B cell (primary cell): ENCODE measurements around the gene OR2AT4. TPM values are rescaled to one million over a fixed set of nuclear protein-coding genes. Genes with fewer than 3 reads are reported as not detected.

Experiments
- ATAC-seq: fragments of 200-7000 bp; cut with Tn5 transposase; one replicate; pipeline ENCODE4 v1.10.0; 2021; ENCODE audit warnings: low read depth, mild to moderate bottlenecking, moderate number of reproducible peaks, moderate library complexity
- CTCF ChIA-PET: fragments of 350-600 bp; sonication (Branson Sonifier 250); formaldehyde crosslinking; loops from one replicate; lab custom pipeline; 2021; ENCODE audit warnings: antibody characterized with exemption, inconsistent platforms; lab: Charles Lee
- POLR2A ChIA-PET: fragments of 350-600 bp; sonication (Branson Sonifier 250); formaldehyde crosslinking; loops from one replicate; lab custom pipeline; 2021; ENCODE audit warnings: antibody characterized with exemption; lab: Charles Lee
- DNase-seq: peaks from one replicate; pipeline ENCODE4 v3.0.0; 2013
- H2AFZ ChIP-seq: 2 replicates; pipeline ENCODE4 v1.6.1; 2012; ENCODE audit warnings: mild to moderate bottlenecking, low read depth, low read length; ENCODE audit not compliant: insufficient read depth, poor library complexity, severe bottlenecking
- H3K27ac ChIP-seq, 2 donors: 1 replicate in 1 of 2; 2 replicates in 1 of 2; pipeline ENCODE4 v1.5.1; 2012 to 2013; ENCODE audit warnings: low read length in 2 of 2, mild to moderate bottlenecking in 2 of 2, moderate library complexity in 1 of 2
- H3K27me3 ChIP-seq, 4 experiments: fragments of 200-600 bp in 1 of 4; sonication (generic) in 1 of 4; replicated peaks in 1 of 4; 1 replicate in 2 of 4; 2 replicates in 2 of 4; pipeline versions ENCODE4 v1.6.1 to v1.7.0; 2013 to 2016; ENCODE audit warnings: low read length in 3 of 4, mild to moderate bottlenecking in 2 of 4, mixed read lengths in 1 of 4, moderate library complexity in 1 of 4; ENCODE audit not compliant: insufficient read depth in 4 of 4, control insufficient read depth in 3 of 4; ENCODE audit errors: control extremely low read depth in 1 of 4
- H3K36me3 ChIP-seq, 2 experiments: replicated peaks in 1 of 2; 1 replicate in 1 of 2; 2 replicates in 1 of 2; pipeline versions ENCODE4 v1.6.1 to v1.7.1; 2013; ENCODE audit warnings: low read length in 1 of 2; ENCODE audit not compliant: insufficient read depth in 2 of 2, control insufficient read depth in 1 of 2; ENCODE audit errors: control extremely low read depth in 1 of 2, extremely low read depth in 1 of 2
- H3K4me1 ChIP-seq, 2 donors: fragments of 200-600 bp in 1 of 2; sonication (generic) in 1 of 2; 1 replicate in 1 of 2; 2 replicates in 1 of 2; pipeline versions ENCODE4 v1.5.1 to v1.6.1; 2013 to 2017; ENCODE audit warnings: low read length in 2 of 2; ENCODE audit not compliant: control insufficient read depth in 2 of 2, insufficient read depth in 2 of 2
- H3K4me2 ChIP-seq: replicated peaks from 2 replicates; pipeline ENCODE3; 2012; ENCODE audit warnings: mild to moderate bottlenecking, low read depth, low read length; ENCODE audit not compliant: poor library complexity, severe bottlenecking
- H3K4me3 ChIP-seq, 5 experiments: fragments of 200-600 bp in 1 of 5; sonication (generic) in 1 of 5; 1 replicate in 3 of 5; 2 replicates in 2 of 5; pipeline versions ENCODE4 v1.5.1 to v1.7.0; 2011 to 2016; ENCODE audit warnings: low read length in 4 of 5, mild to moderate bottlenecking in 4 of 5, low read depth in 2 of 5, control low read depth in 1 of 5, moderate library complexity in 1 of 5; ENCODE audit not compliant: insufficient read depth in 1 of 5; ENCODE audit errors: control extremely low read depth in 1 of 5, extremely low read depth in 1 of 5
- H3K79me2 ChIP-seq: fragments of 200-600 bp; sonication (generic); one replicate; pipeline ENCODE4 v1.6.0; 2016; ENCODE audit warnings: low read length; ENCODE audit not compliant: control insufficient read depth, insufficient read depth
- H3K9ac ChIP-seq: fragments of 200-600 bp; sonication (generic); 2 replicates; pipeline ENCODE4 v1.6.1; 2017; ENCODE audit warnings: mild to moderate bottlenecking, low read length, moderate library complexity
- H3K9me3 ChIP-seq, 3 donors: one replicate each; pipeline versions ENCODE4 v1.6.1 to v1.7.1; 2013; ENCODE audit warnings: low read length in 2 of 3; ENCODE audit not compliant: control insufficient read depth in 2 of 3, insufficient read depth in 1 of 3; ENCODE audit errors: control extremely low read depth in 1 of 3
- H4K20me1 ChIP-seq: 2 replicates; pipeline ENCODE4 v1.6.0; 2012; ENCODE audit warnings: mild to moderate bottlenecking, low read length; ENCODE audit not compliant: insufficient read depth, control insufficient read depth, poor library complexity, severe bottlenecking
- H3K27ac Mint-ChIP-seq: one replicate; pipeline ENCODE4 v1.8.0; 2021; ENCODE audit warnings: mixed read lengths
- H3K27me3 Mint-ChIP-seq: one replicate; pipeline ENCODE4 v1.8.0; 2021; ENCODE audit warnings: mixed read lengths
- H3K4me1 Mint-ChIP-seq: one replicate; pipeline ENCODE4 v1.8.0; 2021; ENCODE audit warnings: mixed read lengths
- H3K4me3 Mint-ChIP-seq: one replicate; pipeline ENCODE4 v1.8.0; 2021; ENCODE audit warnings: mixed read lengths
- H3K9me3 Mint-ChIP-seq: one replicate; pipeline ENCODE4 v1.8.0; 2022; ENCODE audit warnings: mixed read lengths; ENCODE audit not compliant: insufficient read depth
- CTCF ChIP-seq: fragments of 200-600 bp; IDR thresholded peaks from one replicate; pipeline ENCODE4 v1.8.0; 2022; ENCODE audit warnings: antibody characterized with exemption, mild to moderate bottlenecking
- EZH2 ChIP-seq: IDR thresholded peaks from 2 replicates; pipeline ENCODE4 v1.6.1; 2012; ENCODE audit warnings: borderline replicate concordance, low read depth, mild to moderate bottlenecking, moderate library complexity, low read length; ENCODE audit not compliant: insufficient read depth, poor library complexity, severe bottlenecking
- WGBS: methylation state at CpG from one replicate; pipeline ENCODE4 v1.1.5; 2013; ENCODE audit warnings: missing lambda C conversion rate; ENCODE audit not compliant: insufficient coverage; 5-methylcytosine and 5-hydroxymethylcytosine counted together
- intact Hi-C: fragments of 100-400 bp; cut with micrococcal nuclease; formaldehyde crosslinking; loops from one replicate; pipeline ENCODE4 v1.10.0; 2022
- polyA plus RNA-seq: library from polyadenylated mRNA; depleted of rRNA; stranded (reverse); fragments of >200 nt; gene quantifications from 2 replicates; pipeline ENCODE4 v1.2.3, GENCODE V29; 2012
- total RNA-seq, 2 donors: library from RNA; stranded (reverse); fragments of 120-200 nt in 1 of 2; gene quantifications; 1 replicate in 1 of 2; 2 replicates in 1 of 2; pipeline versions ENCODE4 v1.2.3 to v1.2.4, GENCODE V29; 2013 to 2022

Gene OR2AT4
- total and polyA plus RNA-seq, 2 donors (not counting 1 experiment from before 2014, with no cell fraction given): not detected

- H3K27ac Mint-ChIP-seq: no peak overlapping the region
- Histone ChIP-seq H2AFZ (no peak overlapping the region), H3K36me3 (no peaks in the 10 kb centered on the region), H3K4me3 (no peak overlapping the region), H4K20me1 (no peaks in the 10 kb centered on the region), H3K27me3 (peaks cover 0 to 9% (median 4%) of the 10 kb centered on the region in 4 experiments), H3K9ac (no peak overlapping the region), H3K4me1 (no peaks in the 10 kb centered on the region), H3K9me3 (no peaks in the 10 kb centered on the region), H3K4me2 (no peak overlapping the region), H3K27ac (no peak overlapping the region), H3K79me2 (no peaks in the 10 kb centered on the region)
- no peaks in the 10 kb centered on the region for H3K4me1 Mint-ChIP-seq
- TF ChIP-seq CTCF: no peak
- no peak for TF ChIP-seq EZH2
- no peak for ATAC-seq
- peaks cover 38% of the 10 kb centered on the region for H3K27me3 Mint-ChIP-seq
- WGBS: no CpG with 5 or more reads among the region's 1 CpG
- no peak overlapping the region for H3K4me3 Mint-ChIP-seq
- intact Hi-C loops: no loop called here
- CTCF ChIA-PET: no interaction called here
- H3K9me3 Mint-ChIP-seq: no peaks in the 10 kb centered on the region
- no peak for DNase-seq
- POLR2A ChIA-PET: no interaction called here
These were observed 13.5 kb downstream of the OR2AT4 start for GRCh38 chr11:75083217-75083605.

GRCh38 chr11:75082601-75083216 lies 14.0 kb downstream of the OR2AT4 start:
- Mint-ChIP-seq H3K4me3 (no peak overlapping the region), H3K27ac (no peak overlapping the region), H3K4me1 (no peaks in the 10 kb centered on the region), H3K27me3 (peaks cover 37% of the 10 kb centered on the region), H3K9me3 (no peaks in the 10 kb centered on the region)
- Histone ChIP-seq H3K27me3 (peaks cover 0 to 8% (median 3%) of the 10 kb centered on the region in 4 experiments), H3K9me3 (no peaks in the 10 kb centered on the region), H3K36me3 (no peaks in the 10 kb centered on the region), H3K4me2 (no peak overlapping the region), H3K79me2 (no peaks in the 10 kb centered on the region), H3K4me3 (no peak overlapping the region), H3K9ac (no peak overlapping the region), H4K20me1 (no peaks in the 10 kb centered on the region), H3K4me1 (no peaks in the 10 kb centered on the region), H3K27ac (no peak overlapping the region), H2AFZ (no peak overlapping the region)
- TF ChIP-seq EZH2 (no peak), CTCF (no peak)
- ATAC-seq (no peak), DNase-seq (no peak)
- WGBS: 100% methylated on average over 4 of the region's 8 CpGs
- intact Hi-C loops: no loop called here
- ChIA-PET CTCF (no interaction called here), POLR2A (no interaction called here)
